ENCODE measurements around the gene DUOXA2. TPM values are rescaled to one million over a fixed set of nuclear protein-coding genes. Genes with fewer than 3 reads are reported as not detected.

Gene DUOXA2
- total and polyA plus RNA-seq, 4 donors: 0.48 to 0.98 (median 0.98) TPM; not detected in 1

GRCh38 chr15:45084163-45084562 is 30.0 kb upstream of the DUOXA2 start:
- WGBS, 2 donors: 63 to 69% methylated on average over 3 of the region's 3 CpGs
- DNase-seq (no peak), ATAC-seq (ENCODE audit: insufficient read depth, low FRiP score) (no peak)
- no peak overlapping the region for H3K9ac ChIP-seq (ENCODE audit: insufficient read depth in 1 of 2, low read length in 2 of 2)
- peaks cover 0 to 6% (median 3%) of the 10 kb centered on the region in 3 donors for H3K27me3 ChIP-seq (ENCODE audit: control insufficient read depth in 3 of 3, insufficient read depth in 3 of 3, low read length in 2 of 3)
- TF ChIP-seq CTCF (IDR thresholded peaks at IDR 0.05; ENCODE audit: control extremely low read depth, extremely low read depth): no peak
- no peak overlapping the region for H3K27ac ChIP-seq (ENCODE audit: low read depth in 1 of 2, low read length in 1 of 2)
- no peak overlapping the region for H3K4me3 ChIP-seq
- no peaks in the 10 kb centered on the region for H3K36me3 ChIP-seq (ENCODE audit: control insufficient read depth in 4 of 4, insufficient read depth in 4 of 4, low read length in 4 of 4)
- H3K9me3 ChIP-seq (ENCODE audit: control insufficient read depth in 4 of 4, insufficient read depth in 3 of 4, low read length in 3 of 4): no peaks in the 10 kb centered on the region
- H3K4me1 ChIP-seq (ENCODE audit: control insufficient read depth in 5 of 5, insufficient read depth in 5 of 5, low read length in 5 of 5): no peaks in the 10 kb centered on the region

GRCh38 chr15:45087513-45087912 is 26.6 kb upstream of the DUOXA2 start:
- Histone ChIP-seq H3K4me3 (no peak overlapping the region), H3K4me1 (ENCODE audit: control insufficient read depth in 5 of 5, insufficient read depth in 5 of 5, low read length in 5 of 5) (no peaks in the 10 kb centered on the region), H3K27me3 (ENCODE audit: control insufficient read depth in 3 of 3, insufficient read depth in 3 of 3, low read length in 2 of 3) (peaks cover 0 to 9% (median 6%) of the 10 kb centered on the region in 3 donors), H3K36me3 (ENCODE audit: control insufficient read depth in 4 of 4, insufficient read depth in 4 of 4, low read length in 4 of 4) (no peaks in the 10 kb centered on the region), H3K27ac (ENCODE audit: low read depth in 1 of 2, low read length in 1 of 2) (no peak overlapping the region), H3K9ac (ENCODE audit: insufficient read depth in 1 of 2, low read length in 2 of 2) (no peak overlapping the region), H3K9me3 (ENCODE audit: control insufficient read depth in 4 of 4, insufficient read depth in 3 of 4, low read length in 3 of 4) (peaks cover 0 to 3% (median 0%) of the 10 kb centered on the region in 4 donors)
- 78 to 83% methylated on average over 1 of the region's 1 CpG for WGBS, 2 donors
- ATAC-seq (ENCODE audit: insufficient read depth, low FRiP score) (no peak), DNase-seq (no peak)
- TF ChIP-seq CTCF (IDR thresholded peaks at IDR 0.05; ENCODE audit: control extremely low read depth, extremely low read depth): no peak

- H3K9ac ChIP-seq (ENCODE audit: insufficient read depth in 1 of 2, low read length in 2 of 2): no peak overlapping the region
- peaks cover 0 to 9% (median 6%) of the 10 kb centered on the region in 3 donors for H3K27me3 ChIP-seq (ENCODE audit: control insufficient read depth in 3 of 3, insufficient read depth in 3 of 3, low read length in 2 of 3)
- no peak overlapping the region for H3K4me3 ChIP-seq
- no peaks in the 10 kb centered on the region for H3K36me3 ChIP-seq (ENCODE audit: control insufficient read depth in 4 of 4, insufficient read depth in 4 of 4, low read length in 4 of 4)
- H3K4me1 ChIP-seq (ENCODE audit: control insufficient read depth in 5 of 5, insufficient read depth in 5 of 5, low read length in 5 of 5): no peaks in the 10 kb centered on the region
- DNase-seq (no peak), ATAC-seq (ENCODE audit: insufficient read depth, low FRiP score) (no peak)
- peaks cover 0 to 3% (median 0%) of the 10 kb centered on the region in 4 donors for H3K9me3 ChIP-seq (ENCODE audit: control insufficient read depth in 4 of 4, insufficient read depth in 3 of 4, low read length in 3 of 4)
- H3K27ac ChIP-seq (ENCODE audit: low read depth in 1 of 2, low read length in 1 of 2): no peak overlapping the region
- 89 to 90% methylated on average over 10 of the region's 10 CpGs for WGBS, 2 donors
- no peak for TF ChIP-seq CTCF (IDR thresholded peaks at IDR 0.05; ENCODE audit: control extremely low read depth, extremely low read depth)
These were observed 25.1 kb upstream of the DUOXA2 start for GRCh38 chr15:45088801-45089711.
